ENCODE results near the gene CDKAL1.

CDKAL1 gene

GRCh38 chr6:21176197-21176596, 641.9 kb downstream of the CDKAL1 start:
- DNase-seq (ENCODE audit: low read depth in 1 of 2, low spot score in 1 of 2): no peak
- H3K27me3 ChIP-seq (ENCODE audit: insufficient read depth, poor library complexity, severe bottlenecking): no peaks in the 10 kb centered on the region
- TF ChIP-seq SPI1 (IDR thresholded peaks at IDR 0.05; ENCODE audit: borderline replicate concordance, low read depth) (no peak), GABPA (IDR thresholded peaks at IDR 0.05; ENCODE audit: low read depth) (no peak), POLR2AphosphoS5 (IDR thresholded peaks at IDR 0.05; ENCODE audit: low read depth) (no peak)
- TF ChIP-seq, protein P1, sequence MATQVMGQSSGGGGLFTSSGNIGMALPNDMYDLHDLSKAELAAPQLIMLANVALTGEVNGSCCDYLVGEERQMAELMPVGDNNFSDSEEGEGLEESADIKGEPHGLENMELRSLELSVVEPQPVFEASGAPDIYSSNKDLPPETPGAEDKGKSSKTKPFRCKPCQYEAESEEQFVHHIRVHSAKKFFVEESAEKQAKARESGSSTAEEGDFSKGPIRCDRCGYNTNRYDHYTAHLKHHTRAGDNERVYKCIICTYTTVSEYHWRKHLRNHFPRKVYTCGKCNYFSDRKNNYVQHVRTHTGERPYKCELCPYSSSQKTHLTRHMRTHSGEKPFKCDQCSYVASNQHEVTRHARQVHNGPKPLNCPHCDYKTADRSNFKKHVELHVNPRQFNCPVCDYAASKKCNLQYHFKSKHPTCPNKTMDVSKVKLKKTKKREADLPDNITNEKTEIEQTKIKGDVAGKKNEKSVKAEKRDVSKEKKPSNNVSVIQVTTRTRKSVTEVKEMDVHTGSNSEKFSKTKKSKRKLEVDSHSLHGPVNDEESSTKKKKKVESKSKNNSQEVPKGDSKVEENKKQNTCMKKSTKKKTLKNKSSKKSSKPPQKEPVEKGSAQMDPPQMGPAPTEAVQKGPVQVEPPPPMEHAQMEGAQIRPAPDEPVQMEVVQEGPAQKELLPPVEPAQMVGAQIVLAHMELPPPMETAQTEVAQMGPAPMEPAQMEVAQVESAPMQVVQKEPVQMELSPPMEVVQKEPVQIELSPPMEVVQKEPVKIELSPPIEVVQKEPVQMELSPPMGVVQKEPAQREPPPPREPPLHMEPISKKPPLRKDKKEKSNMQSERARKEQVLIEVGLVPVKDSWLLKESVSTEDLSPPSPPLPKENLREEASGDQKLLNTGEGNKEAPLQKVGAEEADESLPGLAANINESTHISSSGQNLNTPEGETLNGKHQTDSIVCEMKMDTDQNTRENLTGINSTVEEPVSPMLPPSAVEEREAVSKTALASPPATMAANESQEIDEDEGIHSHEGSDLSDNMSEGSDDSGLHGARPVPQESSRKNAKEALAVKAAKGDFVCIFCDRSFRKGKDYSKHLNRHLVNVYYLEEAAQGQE (IDR thresholded peaks at IDR 0.05; ENCODE audit: insufficient replicate concordance, low read depth): no peak
- TF ChIP-seq, protein P2, sequence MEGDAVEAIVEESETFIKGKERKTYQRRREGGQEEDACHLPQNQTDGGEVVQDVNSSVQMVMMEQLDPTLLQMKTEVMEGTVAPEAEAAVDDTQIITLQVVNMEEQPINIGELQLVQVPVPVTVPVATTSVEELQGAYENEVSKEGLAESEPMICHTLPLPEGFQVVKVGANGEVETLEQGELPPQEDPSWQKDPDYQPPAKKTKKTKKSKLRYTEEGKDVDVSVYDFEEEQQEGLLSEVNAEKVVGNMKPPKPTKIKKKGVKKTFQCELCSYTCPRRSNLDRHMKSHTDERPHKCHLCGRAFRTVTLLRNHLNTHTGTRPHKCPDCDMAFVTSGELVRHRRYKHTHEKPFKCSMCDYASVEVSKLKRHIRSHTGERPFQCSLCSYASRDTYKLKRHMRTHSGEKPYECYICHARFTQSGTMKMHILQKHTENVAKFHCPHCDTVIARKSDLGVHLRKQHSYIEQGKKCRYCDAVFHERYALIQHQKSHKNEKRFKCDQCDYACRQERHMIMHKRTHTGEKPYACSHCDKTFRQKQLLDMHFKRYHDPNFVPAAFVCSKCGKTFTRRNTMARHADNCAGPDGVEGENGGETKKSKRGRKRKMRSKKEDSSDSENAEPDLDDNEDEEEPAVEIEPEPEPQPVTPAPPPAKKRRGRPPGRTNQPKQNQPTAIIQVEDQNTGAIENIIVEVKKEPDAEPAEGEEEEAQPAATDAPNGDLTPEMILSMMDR (IDR thresholded peaks at IDR 0.05; ENCODE audit: insufficient read depth, low read length): no peak
- H3K27ac ChIP-seq (replicated peaks): no peak overlapping the region
- H3K4me3 ChIP-seq (replicated peaks; ENCODE audit: insufficient read depth, low read length): no peak overlapping the region

DNA sequence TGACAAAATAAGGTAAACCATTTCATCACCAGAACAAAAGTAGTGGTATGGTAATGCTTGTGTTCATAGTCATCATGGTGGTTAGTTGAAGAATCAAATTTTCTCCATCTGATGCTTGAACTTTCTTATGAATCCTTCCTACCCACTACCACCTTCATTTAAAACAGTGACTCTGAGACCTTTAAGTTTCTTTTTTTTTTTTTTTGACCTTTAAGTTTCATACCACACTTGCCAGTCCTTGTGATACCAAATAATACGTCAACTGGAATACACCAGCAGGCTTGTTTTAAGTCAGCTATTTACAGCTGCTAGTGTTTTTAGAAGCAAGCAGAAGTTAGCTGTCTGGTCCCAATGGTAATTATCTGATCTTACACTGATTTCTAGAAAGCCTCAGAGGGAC, 645.9 kb downstream of the CDKAL1 start:
- H3K4me3 ChIP-seq (replicated peaks; ENCODE audit: insufficient read depth, low read length): no peak overlapping the region
- no peak for DNase-seq (ENCODE audit: low read depth in 1 of 2, low spot score in 1 of 2)
- no peaks in the 10 kb centered on the region for H3K27me3 ChIP-seq (ENCODE audit: insufficient read depth, poor library complexity, severe bottlenecking)
- no peak overlapping the region for H3K27ac ChIP-seq (replicated peaks)
- TF ChIP-seq, protein P2 (IDR thresholded peaks at IDR 0.05; ENCODE audit: insufficient read depth, low read length): no peak
- TF ChIP-seq POLR2AphosphoS5 (IDR thresholded peaks at IDR 0.05; ENCODE audit: low read depth): no peak
- TF ChIP-seq SPI1 (IDR thresholded peaks at IDR 0.05; ENCODE audit: borderline replicate concordance, low read depth): no peak
- TF ChIP-seq GABPA (IDR thresholded peaks at IDR 0.05; ENCODE audit: low read depth): no peak
- TF ChIP-seq, protein P1 (IDR thresholded peaks at IDR 0.05; ENCODE audit: insufficient replicate concordance, low read depth): no peak

- Histone ChIP-seq H3K27ac (replicated peaks) (no peak overlapping the region), H3K27me3 (ENCODE audit: insufficient read depth, poor library complexity, severe bottlenecking) (no peaks in the 10 kb centered on the region), H3K4me3 (replicated peaks; ENCODE audit: insufficient read depth, low read length) (no peak overlapping the region)
- no peak for DNase-seq (ENCODE audit: low read depth in 1 of 2, low spot score in 1 of 2)
- TF ChIP-seq GABPA (IDR thresholded peaks at IDR 0.05; ENCODE audit: low read depth): no peak
- TF ChIP-seq, protein P2 (IDR thresholded peaks at IDR 0.05; ENCODE audit: insufficient read depth, low read length): no peak
- TF ChIP-seq SPI1 (IDR thresholded peaks at IDR 0.05; ENCODE audit: borderline replicate concordance, low read depth): no peak
- TF ChIP-seq, protein P1 (IDR thresholded peaks at IDR 0.05; ENCODE audit: insufficient replicate concordance, low read depth): no peak
- TF ChIP-seq POLR2AphosphoS5 (IDR thresholded peaks at IDR 0.05; ENCODE audit: low read depth): no peak
Observed at GRCh38 chr6:21180800-21181337, 646.6 kb downstream of the CDKAL1 start.
